MCF 10A (cell line): ENCODE results near the gene TMEM80. TPM values are rescaled to one million over a fixed set of nuclear protein-coding genes. Genes with fewer than 3 reads are reported as not detected.

ENCODE experiments used
- BruUV-seq: library from RNA; stranded (reverse); fragments of 400-500 nt; replicated peaks from 2 replicates; lab custom pipeline; 2021; lab: Mats Ljungman, UMichigan
- CTCF ChIA-PET: fragments of 300-600 bp; sonication (Branson Sonifier 250); formaldehyde crosslinking; extraction: SDS; loops from one replicate; lab custom pipeline; 2021; ENCODE audit warnings: antibody characterized with exemption, inconsistent platforms; lab: Yijun Ruan, JAX
- POLR2A ChIA-PET: fragments of 300-600, 350-650 bp; sonication (Branson Sonifier 250); formaldehyde crosslinking; extraction: SDS; loops from one replicate; lab custom pipeline; 2020; ENCODE audit warnings: antibody characterized with exemption, inconsistent platforms; lab: Yijun Ruan, JAX
- DNase-seq: peaks from one replicate; pipeline ENCODE4 v3.0.0-alpha.2; 2018; ENCODE audit not compliant: unreplicated experiment
- H3K27ac Mint-ChIP-seq: one replicate; pipeline ENCODE4 v1.8.0; 2022; ENCODE audit warnings: mild to moderate bottlenecking, low read depth, mixed read lengths; ENCODE audit not compliant: unreplicated experiment
- H3K27me3 Mint-ChIP-seq: one replicate; pipeline ENCODE4 v1.8.0; 2022; ENCODE audit warnings: mixed read lengths; ENCODE audit not compliant: insufficient read depth, unreplicated experiment
- H3K36me3 Mint-ChIP-seq: one replicate; pipeline ENCODE4 v1.8.0; 2022; ENCODE audit warnings: mild to moderate bottlenecking, moderate library complexity, mixed read lengths; ENCODE audit not compliant: insufficient read depth, unreplicated experiment
- H3K4me1 Mint-ChIP-seq: one replicate; pipeline ENCODE4 v1.8.0; 2022; ENCODE audit warnings: mixed read lengths; ENCODE audit not compliant: insufficient read depth, unreplicated experiment
- H3K4me3 Mint-ChIP-seq: one replicate; pipeline ENCODE4 v1.8.0; 2022; ENCODE audit warnings: mild to moderate bottlenecking, moderate library complexity, mixed read lengths; ENCODE audit not compliant: unreplicated experiment
- H3K9me3 Mint-ChIP-seq: one replicate; pipeline ENCODE4 v1.8.0; 2022; ENCODE audit warnings: mixed read lengths; ENCODE audit not compliant: unreplicated experiment
- CTCF ChIP-seq: fragments of 200-600 bp; IDR thresholded peaks from one replicate; pipeline ENCODE4 v1.8.0; 2022; ENCODE audit warnings: antibody characterized with exemption, mild to moderate bottlenecking; ENCODE audit not compliant: unreplicated experiment
- intact Hi-C: fragments of 100-400 bp; cut with micrococcal nuclease; formaldehyde crosslinking; loops from 2 replicates; pipeline ENCODE4 v1.14.1; 2022
- total RNA-seq: library from RNA; stranded (reverse); gene quantifications from 2 replicates; pipeline ENCODE4 v1.2.3, GENCODE V29; 2022

Gene TMEM80
- total RNA-seq, 1 experiment from 2014 or later = 12.8 TPM

DNA sequence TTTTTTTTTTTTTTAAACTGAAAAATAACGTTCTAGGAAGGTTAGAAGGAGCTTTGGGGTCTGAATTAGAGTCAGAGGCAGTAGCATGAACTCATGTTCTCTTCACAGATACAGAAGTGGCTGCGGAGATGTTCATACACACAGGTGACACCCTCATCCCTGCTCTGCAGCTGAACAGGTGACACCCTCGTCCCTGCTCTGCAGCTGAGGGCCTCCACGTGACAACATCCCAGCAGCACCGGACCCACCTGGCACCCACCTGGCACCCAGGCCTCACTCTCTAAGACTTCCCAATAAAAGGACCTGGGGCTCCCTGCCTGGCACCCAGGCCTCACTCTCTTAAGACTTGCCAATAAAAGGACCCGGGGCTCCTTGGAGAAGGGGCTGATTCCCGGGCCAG, 38.8 kb upstream of the TMEM80 start:
- DNase-seq = no peak
- BruUV-seq = no TSS peak
- no peaks in the 10 kb centered on the region for H3K9me3 Mint-ChIP-seq
- CTCF ChIA-PET = no interaction called here
- intact Hi-C loops = no loop called here
- TF ChIP-seq CTCF = no peak
- H3K4me3 Mint-ChIP-seq = no peak overlapping the region
- H3K36me3 Mint-ChIP-seq = peaks cover 70% of the 10 kb centered on the region
- no peaks in the 10 kb centered on the region for H3K27me3 Mint-ChIP-seq
- no peaks in the 10 kb centered on the region for H3K4me1 Mint-ChIP-seq
- H3K27ac Mint-ChIP-seq = no peak overlapping the region
- POLR2A ChIA-PET = interaction anchor here (0.7 kb wide), 1 partner anchor 218 kb away, joined by 3 read pairs; no protein-coding TSS in a partner anchor

DNA sequence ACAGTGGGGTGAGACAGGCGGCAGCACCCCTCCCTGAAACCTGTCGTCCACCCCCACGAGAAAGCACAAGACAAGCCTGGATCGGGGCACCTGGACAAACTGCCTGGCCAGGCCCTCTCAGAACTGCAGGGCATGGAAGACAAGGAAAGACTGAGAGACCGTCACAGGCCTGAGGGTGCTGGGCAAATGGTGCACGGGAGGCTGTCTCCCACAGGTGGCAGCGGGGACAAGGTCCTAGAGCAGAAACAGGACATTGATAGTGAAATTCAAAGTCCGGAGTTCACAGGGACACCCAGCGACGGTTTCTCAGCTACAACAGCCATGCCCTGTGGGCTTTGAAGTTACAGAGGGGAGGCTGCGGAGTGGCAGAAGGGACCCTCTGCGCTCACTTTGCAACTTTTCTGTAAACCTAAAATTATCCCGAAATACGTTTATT, 37.9 kb upstream of the TMEM80 start:
- H3K4me1 Mint-ChIP-seq = no peaks in the 10 kb centered on the region
- POLR2A ChIA-PET = interaction anchor here (0.7 kb wide), 1 partner anchor 170 kb away, joined by 3 read pairs; no protein-coding TSS in a partner anchor
- no peak for DNase-seq
- intact Hi-C loops = no loop called here
- H3K4me3 Mint-ChIP-seq = no peak overlapping the region
- CTCF ChIA-PET = interaction anchor here (0.6 kb wide), 1 partner anchor 105 kb away, joined by 3 read pairs; no protein-coding TSS in a partner anchor
- no peaks in the 10 kb centered on the region for H3K9me3 Mint-ChIP-seq
- H3K27me3 Mint-ChIP-seq = no peaks in the 10 kb centered on the region
- BruUV-seq = no TSS peak
- peaks cover 70% of the 10 kb centered on the region for H3K36me3 Mint-ChIP-seq
- no peak for TF ChIP-seq CTCF
- no peak overlapping the region for H3K27ac Mint-ChIP-seq

DNA sequence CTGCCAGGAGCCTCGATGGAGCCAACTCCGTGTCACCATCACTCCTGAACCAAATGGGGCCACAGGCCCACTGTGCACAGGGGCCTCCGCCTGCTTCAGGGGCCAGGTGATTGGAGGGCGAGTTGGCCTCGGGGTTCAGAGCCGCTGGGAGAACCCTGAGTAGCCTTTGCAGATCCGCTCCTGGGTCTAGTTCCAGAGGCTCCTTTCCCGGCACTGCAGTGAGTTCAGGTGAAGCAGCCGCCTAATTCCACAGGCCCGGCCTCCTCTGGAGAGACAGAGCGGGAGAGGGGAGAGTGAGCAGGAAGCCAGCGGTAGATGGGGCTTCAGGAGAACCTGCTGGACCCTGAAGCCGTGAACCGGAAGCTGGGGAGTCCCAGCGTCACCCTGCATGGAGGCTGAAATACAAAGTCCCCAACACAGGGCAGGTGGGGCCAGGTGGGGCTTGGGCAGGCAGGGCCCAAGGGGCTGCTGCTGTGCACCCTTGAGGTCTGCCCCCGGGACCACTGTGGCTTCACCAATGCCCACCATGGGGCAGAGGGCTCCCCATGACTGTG, 36.0 kb upstream of the TMEM80 start:
- DNase-seq = no peak
- intact Hi-C loops = no loop called here
- Mint-ChIP-seq H3K36me3 (peaks cover 57% of the 10 kb centered on the region), H3K4me3 (no peak overlapping the region), H3K27me3 (no peaks in the 10 kb centered on the region), H3K4me1 (no peaks in the 10 kb centered on the region), H3K27ac (no peak overlapping the region), H3K9me3 (no peaks in the 10 kb centered on the region)
- POLR2A ChIA-PET = interaction anchor here (0.9 kb wide), 1 partner anchor 8 kb away, joined by 3 read pairs; no protein-coding TSS in a partner anchor
- no peak for TF ChIP-seq CTCF
- BruUV-seq = no TSS peak
- CTCF ChIA-PET = interaction anchor here (0.5 kb wide), 1 partner anchor 81 kb away, joined by 3 read pairs; no protein-coding TSS in a partner anchor

- no peaks in the 10 kb centered on the region for H3K4me1 Mint-ChIP-seq
- no TSS peak for BruUV-seq
- no peak overlapping the region for H3K4me3 Mint-ChIP-seq
- POLR2A ChIA-PET = interaction anchor here (0.9 to 1.6 kb wide), 2 partner anchors 8 to 13 kb away, joined by 3 read pairs; no protein-coding TSS in a partner anchor
- H3K27ac Mint-ChIP-seq = no peak overlapping the region
- DNase-seq = no peak
- no peak for TF ChIP-seq CTCF
- H3K36me3 Mint-ChIP-seq = peaks cover 52% of the 10 kb centered on the region
- no peaks in the 10 kb centered on the region for H3K9me3 Mint-ChIP-seq
- no peaks in the 10 kb centered on the region for H3K27me3 Mint-ChIP-seq
- CTCF ChIA-PET = interaction anchor here (0.5 kb wide), 2 partner anchors 82 to 461 kb away, joined by 3 to 4 read pairs; no protein-coding TSS in a partner anchor
- intact Hi-C loops = no loop called here
Observed at GRCh38 chr11:660281-660680, 35.3 kb upstream of the TMEM80 start.
